Kidney epithelial cell (primary cell): Measurements from ENCODE around the gene TACR1. TPM values are rescaled to one million over a fixed set of nuclear protein-coding genes. Genes with fewer than 3 reads are reported as not detected.

Experiments
- DNase-seq: peaks from one replicate; pipeline ENCODE4 v3.0.0-alpha.2; 2010; ENCODE audit warnings: low read depth
- H3K27me3 ChIP-seq: 2 replicates; pipeline ENCODE4 v1.6.0; 2011; ENCODE audit warnings: low read length; ENCODE audit not compliant: control insufficient read depth, insufficient read depth
- H3K36me3 ChIP-seq: 2 replicates; pipeline ENCODE4 v1.5.1; 2011; ENCODE audit warnings: low read length; ENCODE audit not compliant: control insufficient read depth, insufficient read depth
- H3K4me3 ChIP-seq: 2 replicates; pipeline ENCODE4 v1.5.1; 2011; ENCODE audit warnings: low read depth, mild to moderate bottlenecking, control low read depth, low read length
- CTCF ChIP-seq: IDR thresholded peaks from 2 replicates; pipeline ENCODE4 v1.5.1; 2011; ENCODE audit warnings: mild to moderate bottlenecking, moderate library complexity, low read length, control low read depth, inconsistent platforms; ENCODE audit not compliant: insufficient read depth, poor library complexity, severe bottlenecking
- total RNA-seq: library from RNA; depleted of rRNA; stranded (reverse); fragments of >200 nt; gene quantifications from 2 replicates; pipeline ENCODE4 v1.2.3, GENCODE V29; 2015

The TACR1 gene
- total RNA-seq, 1 donor from 2014 or later = not detected

GRCh38 chr2:75168186-75168585, 31.1 kb downstream of the TACR1 start:
- no peak for TF ChIP-seq CTCF
- H3K27me3 ChIP-seq = no peaks in the 10 kb centered on the region
- no peak overlapping the region for H3K4me3 ChIP-seq
- DNase-seq = no peak
- no peaks in the 10 kb centered on the region for H3K36me3 ChIP-seq

- Histone ChIP-seq H3K27me3 (no peaks in the 10 kb centered on the region), H3K36me3 (no peaks in the 10 kb centered on the region), H3K4me3 (no peak overlapping the region)
- no peak for TF ChIP-seq CTCF
- no peak for DNase-seq
These were observed 32.8 kb downstream of the TACR1 start for GRCh38 chr2:75166491-75166890.

- no peak overlapping the region for H3K4me3 ChIP-seq
- TF ChIP-seq CTCF = no peak
- H3K36me3 ChIP-seq = no peaks in the 10 kb centered on the region
- DNase-seq = no peak
- H3K27me3 ChIP-seq = no peaks in the 10 kb centered on the region
These were observed 36.4 kb downstream of the TACR1 start for GRCh38 chr2:75162897-75163296.

GRCh38 chr2:75162259-75162658, 37.1 kb downstream of the TACR1 start:
- no peak for TF ChIP-seq CTCF
- H3K36me3 ChIP-seq = no peaks in the 10 kb centered on the region
- H3K27me3 ChIP-seq = no peaks in the 10 kb centered on the region
- DNase-seq = no peak
- no peak overlapping the region for H3K4me3 ChIP-seq

- H3K27me3 ChIP-seq = no peaks in the 10 kb centered on the region
- H3K4me3 ChIP-seq = no peak overlapping the region
- no peak for DNase-seq
- no peaks in the 10 kb centered on the region for H3K36me3 ChIP-seq
- no peak for TF ChIP-seq CTCF
These were observed 41.9 kb downstream of the TACR1 start for GRCh38 chr2:75157435-75157834.

- no peak for TF ChIP-seq CTCF
- Histone ChIP-seq H3K36me3 (no peaks in the 10 kb centered on the region), H3K4me3 (no peak overlapping the region), H3K27me3 (no peaks in the 10 kb centered on the region)
- DNase-seq = no peak
These were observed 44.2 kb downstream of the TACR1 start for GRCh38 chr2:75155115-75155514.
